IPS-NIHi7 (cell line): ENCODE measurements around the gene ZNF519.

ENCODE experiments used
- DNase-seq: peaks from one replicate; pipeline ENCODE4 v3.0.0; 2012; ENCODE audit warnings: mixed read lengths; ENCODE audit errors: extremely low spot score

The ZNF519 gene

GRCh38 chr18:14098428-14098827, 33.8 kb downstream of the ZNF519 start:
- no peak for DNase-seq

GRCh38 chr18:14097761-14098160, 34.5 kb downstream of the ZNF519 start:
- no peak for DNase-seq

- no peak for DNase-seq
These were observed 38.8 kb downstream of the ZNF519 start for GRCh38 chr18:14093307-14093915.

- no peak for DNase-seq
These were observed 39.5 kb downstream of the ZNF519 start for GRCh38 chr18:14092625-14093306.

- no peak for DNase-seq
These were observed 42.5 kb downstream of the ZNF519 start for GRCh38 chr18:14089781-14090180.

- no peak for DNase-seq
These were observed 43.0 kb downstream of the ZNF519 start for GRCh38 chr18:14089191-14089590.

GRCh38 chr18:14086458-14087231, 45.6 kb downstream of the ZNF519 start:
- peak; percentile 68 for DNase-seq

- no peak for DNase-seq
These were observed 46.3 kb downstream of the ZNF519 start for GRCh38 chr18:14085770-14086457.

- DNase-seq: no peak
These were observed 57.0 kb downstream of the ZNF519 start for GRCh38 chr18:14075196-14075595.

- peak; percentile 74 for DNase-seq
These were observed 58.0 kb downstream of the ZNF519 start for GRCh38 chr18:14074187-14074586.

GRCh38 chr18:14053661-14054060, 78.6 kb downstream of the ZNF519 start:
- no peak for DNase-seq
